Stimulated activated CD4-positive, alpha-beta T cell treated with anti-CD3 and anti-CD28 coated beads, Interleukin-15, amount 100 ng/mL, for 1 hour (primary cell): ENCODE data around the gene CNPY1.
"Not testable (repeated sequence)": the region's sequence is repeated elsewhere in the genome, so short reads cannot be mapped to it uniquely, and the experiment has no call there.

ENCODE experiments used
- DNase-seq, 2 donors: peaks; one replicate each; pipeline ENCODE4 v3.0.0-alpha.2; 2020; ENCODE audit warnings: low read depth in 1 of 2, low spot score in 1 of 2

The CNPY1 gene

DNA sequence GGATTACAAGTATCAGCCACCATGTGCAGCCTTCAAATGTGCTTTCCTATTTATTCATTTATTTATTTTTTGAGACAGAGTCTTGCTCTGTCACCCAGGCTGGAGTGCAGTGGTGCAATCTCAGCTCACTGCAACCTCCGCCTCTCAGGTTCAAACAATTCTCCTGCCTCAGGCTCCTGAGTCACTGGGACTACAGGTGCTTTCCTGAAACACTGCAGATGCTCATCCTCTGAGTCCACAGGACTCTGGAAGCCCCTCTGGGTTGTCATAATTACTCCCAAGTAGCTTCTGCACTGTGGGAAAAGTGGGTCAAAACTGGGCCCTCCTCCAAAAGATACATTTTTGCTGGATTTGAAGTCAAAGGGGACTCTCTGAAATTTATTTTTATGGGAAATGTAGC is at the start of gene CNPY1:
CNPY1 (minus strand) TSS at position 111 of the 400 bp plus-strand sequence. CDS start 630 bp downstream, outside the sequence.
- DNase-seq: not testable (repeated sequence)

DNA sequence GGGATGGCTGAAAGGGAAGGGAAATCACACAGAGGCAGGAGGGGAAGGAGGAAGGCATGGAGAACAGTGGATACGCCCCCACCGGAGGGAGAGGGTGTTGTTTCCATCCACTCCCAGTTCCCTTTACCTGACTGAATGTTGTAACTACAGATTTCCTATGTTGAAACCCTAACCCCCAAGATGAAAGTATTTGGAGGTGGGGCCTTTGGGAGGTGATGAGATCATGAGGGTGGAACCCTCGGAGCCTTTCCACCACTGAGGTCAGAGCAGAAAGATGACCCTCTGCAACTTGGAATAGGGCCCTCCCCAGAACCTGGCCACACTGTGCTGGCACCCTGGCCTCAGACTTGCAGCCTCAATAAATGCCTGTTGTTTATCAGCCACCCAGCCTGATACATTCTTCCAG is 48.6 kb upstream of the CNPY1 start:
- DNase-seq: no peak

DNA sequence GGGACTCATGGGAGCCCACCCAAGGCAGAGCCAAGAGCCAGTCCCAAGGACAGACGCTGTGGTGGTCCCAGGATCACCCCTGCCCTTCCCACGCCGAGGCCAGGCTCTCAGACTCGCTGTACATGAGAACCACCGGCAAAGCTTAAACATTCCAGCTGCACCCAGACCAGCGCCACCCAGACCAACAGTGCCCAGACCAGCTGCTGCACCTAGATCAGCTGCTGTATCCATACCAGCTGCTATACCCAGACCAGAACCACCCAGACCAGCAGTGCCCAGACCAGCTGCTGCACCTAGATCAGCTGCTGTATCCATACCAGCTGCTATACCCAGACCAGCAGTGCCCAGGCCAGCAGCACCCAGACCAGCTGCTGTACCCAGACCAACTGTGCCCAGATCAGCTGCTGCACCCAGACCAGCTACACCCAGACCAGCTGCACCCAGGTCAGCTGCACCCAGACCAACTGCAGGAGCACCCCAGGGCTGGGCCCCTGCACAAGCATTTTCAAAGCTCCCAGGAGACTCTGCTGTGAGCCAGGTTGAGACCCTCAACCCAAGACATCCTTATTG is 47.9 kb upstream of the CNPY1 start:
- DNase-seq: no peak

DNA sequence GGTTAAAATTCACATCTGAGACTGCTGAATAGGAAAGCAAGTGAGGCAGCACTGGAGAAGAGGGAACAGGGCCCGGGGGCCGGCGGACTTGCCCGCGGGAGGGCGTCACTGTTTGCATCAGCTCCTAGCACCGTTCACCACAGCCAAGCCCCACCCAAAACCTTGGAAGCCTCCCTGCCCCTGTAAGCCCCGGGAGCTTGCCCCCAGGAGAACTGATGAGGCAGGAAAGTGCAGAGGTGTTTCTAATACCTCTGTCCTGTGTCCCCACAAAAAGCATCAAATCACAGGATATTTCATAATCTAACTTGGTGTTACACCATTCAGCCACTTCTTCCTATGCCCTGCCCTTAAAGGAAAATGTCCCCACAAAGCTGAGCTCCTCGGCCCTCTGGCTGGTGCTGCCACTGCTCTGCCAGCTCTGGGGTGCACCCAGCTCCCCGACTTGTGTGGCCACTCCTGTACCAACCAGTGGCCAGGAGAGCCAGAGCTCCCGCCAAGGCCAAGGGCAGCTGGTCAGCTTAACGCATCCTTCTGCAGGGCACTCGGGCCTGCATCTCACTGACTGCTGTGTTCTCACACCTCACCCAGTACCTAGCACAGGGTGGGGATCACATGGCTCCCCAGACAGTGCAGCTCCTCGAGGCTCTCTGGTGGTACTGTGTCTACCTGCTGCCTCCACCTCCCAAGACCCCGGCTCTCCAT is 47.3 kb upstream of the CNPY1 start:
- DNase-seq: no peak

DNA sequence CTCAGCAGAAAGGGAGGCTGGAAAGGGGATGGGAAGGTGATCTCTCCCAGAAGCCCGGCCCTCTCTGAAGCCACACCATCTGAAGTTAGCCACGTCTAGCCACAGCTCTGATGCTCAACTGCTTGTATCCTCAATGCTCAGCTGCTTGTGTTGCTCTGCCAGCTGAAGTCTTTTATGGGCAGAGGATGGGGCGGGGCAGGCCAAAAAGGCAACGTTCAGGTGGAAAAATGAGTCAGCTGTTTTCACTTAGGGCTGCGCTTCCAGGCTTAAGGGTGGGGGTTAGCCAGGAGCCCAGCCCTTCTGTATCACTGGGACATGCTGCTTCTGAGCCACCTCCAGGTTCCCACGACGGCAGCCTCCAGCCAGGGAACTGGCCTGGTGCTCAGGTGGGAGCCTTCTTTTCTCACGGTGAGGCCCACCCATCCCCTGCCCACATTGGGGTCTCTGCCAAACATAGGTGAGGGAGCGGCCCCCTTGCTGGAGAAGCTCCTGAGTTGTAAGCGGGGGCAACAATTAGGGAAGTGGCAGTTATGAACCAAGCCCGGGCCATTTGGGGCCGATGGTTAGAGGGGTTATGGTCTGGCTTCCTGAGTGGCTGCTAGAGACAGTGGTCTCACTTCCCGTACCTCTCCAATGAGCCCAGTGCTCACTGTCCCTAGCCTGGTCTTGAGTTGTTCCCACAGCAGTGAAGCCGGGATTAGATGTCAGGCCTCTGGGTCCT is 44.9 kb upstream of the CNPY1 start:
- DNase-seq: no peak

DNA sequence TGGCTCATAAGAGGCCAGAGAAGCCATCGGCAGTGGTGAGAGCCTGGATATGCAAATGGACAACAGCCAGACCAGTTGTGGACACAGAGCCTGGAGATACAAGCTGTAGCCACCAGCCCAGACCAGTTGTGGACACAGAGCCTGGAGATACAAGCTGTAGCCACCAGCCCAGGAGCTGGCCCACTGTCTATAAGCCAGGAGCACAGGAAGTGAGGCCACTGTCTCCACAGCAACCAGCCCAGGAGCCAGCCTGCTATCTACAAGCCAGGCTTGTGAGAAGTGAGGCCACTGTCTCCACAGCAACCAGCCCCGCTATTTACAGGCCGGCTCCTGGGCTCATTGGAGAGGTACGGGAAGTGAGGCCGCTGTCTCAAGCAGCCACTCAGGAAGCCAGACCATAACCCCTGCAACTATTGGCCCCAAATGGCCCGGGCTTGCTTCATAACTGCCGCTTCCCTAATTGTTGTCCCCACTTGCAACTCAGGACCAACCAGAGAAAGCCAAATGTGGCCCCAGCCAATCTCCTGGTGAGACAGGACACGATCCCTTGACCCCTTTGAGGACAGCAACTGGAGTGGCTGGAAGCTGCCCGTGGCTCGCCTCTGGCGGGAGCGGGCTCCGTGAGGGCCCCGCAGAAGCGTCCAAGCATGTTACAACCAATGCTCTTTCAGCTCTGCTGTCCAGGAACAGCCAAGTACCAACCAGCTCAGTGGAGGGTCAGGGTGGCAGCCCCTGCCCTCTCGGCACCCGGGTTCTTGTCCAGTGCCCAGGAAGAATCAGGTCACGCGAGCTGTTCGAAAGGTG is 44.1 kb upstream of the CNPY1 start:
- DNase-seq: no peak

DNA sequence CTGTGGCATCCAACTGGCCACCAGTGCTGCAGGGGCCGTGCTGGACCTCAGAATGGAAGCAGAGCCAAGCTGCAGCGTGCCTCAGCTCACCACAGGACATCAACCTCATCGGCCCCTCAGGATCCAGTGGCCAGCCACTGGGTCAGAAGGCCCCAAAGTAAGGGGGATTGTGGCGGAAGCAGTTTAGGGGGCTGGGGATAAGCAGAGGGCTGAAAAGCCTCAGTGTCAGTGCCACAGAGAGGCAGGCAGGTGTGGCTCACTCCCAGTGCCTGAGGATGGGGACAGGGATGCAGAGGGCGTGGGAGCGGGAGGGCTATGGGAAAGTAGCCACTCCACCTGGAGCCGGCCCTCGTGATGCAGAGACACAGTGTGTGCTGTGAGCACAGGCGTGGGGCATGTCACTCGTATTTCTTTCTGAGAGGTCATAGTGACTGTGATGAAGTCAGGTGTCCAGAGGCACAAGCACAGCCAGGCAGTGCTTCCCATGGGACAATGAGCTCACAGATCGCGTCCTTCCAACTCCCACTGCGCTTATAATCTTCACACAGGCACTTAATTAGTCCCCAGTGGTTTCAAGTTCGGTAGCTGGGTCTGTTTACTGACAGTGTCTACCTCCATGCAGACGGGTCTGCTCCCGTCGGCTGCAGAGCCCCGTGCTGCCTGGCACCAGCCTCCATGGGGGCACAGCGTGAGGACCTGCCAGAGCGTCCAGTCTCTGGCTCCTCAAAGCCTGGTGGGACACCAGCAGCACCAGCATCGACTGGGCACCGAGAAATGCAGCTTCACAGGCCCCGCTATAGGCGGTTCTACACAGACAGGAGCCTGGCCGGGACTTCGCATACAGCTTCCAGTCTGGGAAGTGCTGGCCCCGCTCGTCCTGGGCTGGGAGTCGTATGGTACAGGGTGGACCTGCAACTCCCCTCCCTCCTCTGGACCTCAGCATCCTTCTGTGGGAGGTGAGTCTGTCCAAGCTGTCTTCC is 42.9 kb upstream of the CNPY1 start:
- DNase-seq: no peak

DNA sequence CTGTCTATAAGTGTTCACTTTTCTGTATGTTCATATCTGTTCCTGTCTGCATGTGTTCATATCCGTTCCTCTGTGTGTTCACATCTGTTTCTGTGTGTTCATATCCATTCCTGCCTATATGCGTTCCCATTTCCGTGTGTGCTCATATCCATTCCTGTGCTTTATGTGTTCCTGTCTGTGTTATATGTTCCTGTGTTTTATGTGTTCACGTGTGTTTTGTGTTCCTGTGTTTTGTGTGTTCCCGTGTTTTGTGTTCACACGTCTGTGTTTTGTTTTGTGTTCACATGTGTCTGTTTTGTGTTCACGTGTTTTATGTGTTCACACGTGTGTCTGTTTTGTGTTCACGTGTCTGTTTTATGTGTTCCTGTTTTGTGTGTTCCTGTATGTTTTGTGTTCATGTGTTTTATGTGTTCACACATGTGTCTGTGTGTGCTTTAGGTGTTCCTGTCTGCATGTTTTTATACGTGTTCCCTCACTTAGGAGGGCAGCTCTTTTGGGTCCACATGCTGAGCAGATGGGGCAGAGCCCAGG is 42.2 kb upstream of the CNPY1 start:
- no peak for DNase-seq

DNA sequence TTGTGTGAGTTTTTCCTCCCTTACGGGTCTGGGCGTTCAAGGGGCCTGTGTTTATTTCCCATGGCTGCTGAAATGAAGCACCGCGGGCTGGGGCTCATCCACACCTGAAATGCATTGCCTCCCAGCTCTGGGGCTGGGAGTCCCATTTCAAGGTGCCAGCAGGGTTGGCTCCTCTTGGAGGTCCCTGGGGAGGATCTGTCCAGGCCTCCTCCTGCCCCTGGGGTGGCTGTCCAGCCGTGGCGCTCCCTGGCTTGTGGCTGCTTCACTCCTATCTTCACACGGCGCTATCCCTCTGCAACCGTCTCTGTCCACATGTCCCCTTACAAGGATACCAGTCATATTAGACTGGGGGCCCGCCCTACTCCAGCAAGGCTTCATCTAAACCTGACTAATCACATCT is 41.1 kb upstream of the CNPY1 start:
- DNase-seq: no peak

DNA sequence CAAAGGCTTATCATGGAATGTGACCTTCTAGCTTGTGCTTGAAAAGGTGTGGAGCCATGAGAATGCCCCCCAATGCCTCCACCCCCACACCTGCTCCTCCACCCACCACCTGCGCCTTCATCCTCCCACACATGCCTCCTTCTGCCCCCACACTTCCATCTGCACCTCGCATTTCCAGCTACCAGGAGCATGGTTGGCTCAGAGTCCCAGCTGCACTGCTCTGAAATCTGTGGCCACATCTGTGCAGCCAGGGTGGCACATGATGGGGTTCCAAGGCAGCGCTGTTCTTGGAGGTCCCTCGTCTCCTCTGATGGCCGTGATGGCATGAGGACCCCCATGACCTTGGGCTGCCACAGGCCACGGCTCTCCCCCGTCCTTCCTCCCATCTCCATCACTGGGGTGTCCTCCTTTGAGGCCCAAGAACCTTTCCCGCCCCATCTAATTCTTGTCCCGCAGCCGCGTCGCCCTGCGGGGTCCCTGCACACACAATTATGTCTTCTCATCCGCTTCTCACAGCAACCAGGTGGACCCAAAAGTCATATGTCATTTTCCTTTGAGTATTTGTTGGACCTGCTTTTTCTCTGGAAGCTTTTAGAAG is 40.6 kb upstream of the CNPY1 start:
- DNase-seq: no peak

DNA sequence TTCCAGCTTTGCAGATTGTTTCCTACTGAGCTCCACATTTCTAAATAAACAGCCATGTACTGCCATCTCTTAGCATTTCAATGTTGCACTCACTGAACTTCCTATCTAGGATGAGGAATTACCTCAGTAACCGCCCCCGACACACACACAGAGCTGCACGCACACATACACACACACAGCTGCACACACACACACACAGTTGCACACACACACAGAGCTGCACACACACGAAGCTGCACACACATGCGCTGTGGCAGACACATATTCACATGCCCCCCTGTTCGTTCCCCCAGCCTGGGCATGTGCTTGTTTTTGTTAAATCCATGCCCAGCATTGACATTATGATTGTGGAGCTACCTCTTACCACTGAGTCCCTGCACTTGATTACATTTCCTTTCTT is 39.6 kb upstream of the CNPY1 start:
- no peak for DNase-seq

DNA sequence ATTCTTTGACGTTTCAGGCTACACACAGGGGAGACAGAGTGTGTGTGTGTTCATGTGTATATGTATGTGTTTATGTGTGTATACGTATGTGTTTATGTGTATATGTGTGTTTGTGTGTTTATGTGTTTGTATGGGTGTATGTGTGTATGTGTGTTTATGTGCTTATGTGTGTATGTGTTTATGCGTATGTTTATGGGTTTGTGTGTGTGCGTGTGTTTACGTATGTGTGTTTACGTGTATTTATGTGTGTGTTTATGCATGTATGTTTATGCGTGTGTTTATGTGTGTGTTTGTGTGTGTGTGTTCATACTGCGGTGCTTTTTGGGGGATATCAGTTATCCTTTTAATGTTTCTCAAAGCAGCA is 39.2 kb upstream of the CNPY1 start:
- DNase-seq: no peak

DNA sequence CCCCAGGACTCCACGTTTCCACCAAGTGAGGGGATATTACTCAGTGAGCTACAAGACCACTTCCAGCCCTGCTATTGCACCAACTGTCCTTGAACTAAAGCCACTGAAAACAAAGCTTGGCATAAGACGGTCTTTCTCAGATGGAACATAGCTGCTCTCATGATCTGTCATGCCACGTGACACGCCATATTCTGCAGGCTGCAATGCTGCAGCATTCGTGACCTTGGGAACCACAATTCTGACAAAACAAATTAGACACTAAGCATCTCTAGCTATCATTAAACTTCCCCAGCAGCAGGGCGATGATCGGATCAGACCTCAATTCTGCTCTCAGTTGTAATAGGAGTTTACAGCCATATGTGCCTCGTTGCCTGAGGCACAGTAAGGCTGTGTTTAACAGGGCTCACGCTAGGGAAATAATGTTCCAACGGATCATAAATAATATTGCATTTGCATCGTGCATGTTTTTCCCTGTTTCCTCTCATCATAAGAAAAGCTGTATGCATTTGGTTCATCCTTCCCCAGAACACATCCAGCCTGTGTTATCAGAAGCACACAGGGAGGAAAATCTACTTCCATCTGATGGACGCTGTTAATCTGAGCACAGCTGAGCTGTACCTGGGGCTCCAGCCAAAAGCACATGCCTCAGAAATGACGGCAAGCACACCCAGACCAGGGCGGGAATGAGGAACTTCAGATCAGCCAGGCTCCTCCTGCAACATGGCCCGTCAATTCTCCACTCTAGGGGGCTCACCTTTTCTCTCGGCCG is 38.6 kb upstream of the CNPY1 start:
- DNase-seq: no peak

DNA sequence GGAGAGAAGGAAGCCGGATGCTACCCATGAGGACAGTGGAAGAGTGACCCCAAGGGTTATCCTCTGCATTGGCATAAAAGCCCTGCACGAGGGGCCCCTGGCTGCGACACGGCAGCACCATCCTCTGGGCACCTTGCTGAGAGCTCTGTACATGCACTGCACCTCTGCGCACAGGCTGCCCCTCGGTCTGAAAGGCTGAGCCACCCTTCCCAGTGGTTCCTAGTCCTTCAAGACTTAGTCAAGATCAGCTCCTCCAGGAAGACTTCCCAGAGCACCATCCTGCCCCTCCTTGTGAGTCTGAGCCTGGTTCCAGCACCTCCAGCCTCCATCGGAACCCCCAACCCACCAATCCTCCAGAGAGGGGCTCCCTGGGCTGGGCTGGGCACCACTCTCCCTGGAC is 37.9 kb upstream of the CNPY1 start:
- no peak for DNase-seq

DNA sequence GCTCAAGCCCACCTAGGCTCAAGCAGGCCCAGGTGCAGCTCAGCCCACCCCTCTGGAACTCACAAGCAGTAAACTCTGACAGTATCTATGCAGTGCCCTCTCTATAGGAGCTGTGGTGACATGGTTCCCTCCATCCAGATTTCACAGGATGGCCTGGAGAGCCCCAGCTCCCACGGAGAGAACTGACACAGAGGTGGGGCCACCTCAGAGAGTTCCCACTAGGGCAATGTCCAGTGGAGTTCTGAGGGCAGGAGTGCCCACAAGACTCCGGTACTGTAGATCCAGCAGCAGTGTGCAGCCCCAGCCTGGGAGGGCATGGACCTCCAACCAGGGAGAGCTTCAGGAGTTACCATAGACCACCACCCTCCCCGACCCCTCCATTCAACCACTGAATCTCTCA is 37.3 kb upstream of the CNPY1 start:
- no peak for DNase-seq

DNA sequence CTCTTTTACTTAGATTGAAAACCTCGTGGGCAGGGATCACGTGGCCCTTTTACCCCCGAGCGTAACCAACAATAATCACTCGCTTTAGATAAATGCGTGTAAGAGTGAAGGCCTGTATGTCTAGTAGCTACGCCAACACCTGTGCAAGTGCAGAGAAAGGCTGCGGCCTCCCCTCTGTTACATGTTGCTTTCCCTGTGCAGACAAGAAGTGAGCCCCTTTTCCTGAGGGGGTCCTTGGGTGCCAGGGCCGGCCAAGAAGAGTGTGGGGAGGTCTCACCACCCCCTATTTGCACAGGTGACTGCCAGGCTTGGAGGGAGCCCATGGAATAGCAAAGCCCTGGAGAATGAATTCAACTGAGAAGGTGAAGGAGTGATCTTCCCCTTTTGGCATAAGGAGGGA is 35.6 kb upstream of the CNPY1 start:
- no peak for DNase-seq

DNA sequence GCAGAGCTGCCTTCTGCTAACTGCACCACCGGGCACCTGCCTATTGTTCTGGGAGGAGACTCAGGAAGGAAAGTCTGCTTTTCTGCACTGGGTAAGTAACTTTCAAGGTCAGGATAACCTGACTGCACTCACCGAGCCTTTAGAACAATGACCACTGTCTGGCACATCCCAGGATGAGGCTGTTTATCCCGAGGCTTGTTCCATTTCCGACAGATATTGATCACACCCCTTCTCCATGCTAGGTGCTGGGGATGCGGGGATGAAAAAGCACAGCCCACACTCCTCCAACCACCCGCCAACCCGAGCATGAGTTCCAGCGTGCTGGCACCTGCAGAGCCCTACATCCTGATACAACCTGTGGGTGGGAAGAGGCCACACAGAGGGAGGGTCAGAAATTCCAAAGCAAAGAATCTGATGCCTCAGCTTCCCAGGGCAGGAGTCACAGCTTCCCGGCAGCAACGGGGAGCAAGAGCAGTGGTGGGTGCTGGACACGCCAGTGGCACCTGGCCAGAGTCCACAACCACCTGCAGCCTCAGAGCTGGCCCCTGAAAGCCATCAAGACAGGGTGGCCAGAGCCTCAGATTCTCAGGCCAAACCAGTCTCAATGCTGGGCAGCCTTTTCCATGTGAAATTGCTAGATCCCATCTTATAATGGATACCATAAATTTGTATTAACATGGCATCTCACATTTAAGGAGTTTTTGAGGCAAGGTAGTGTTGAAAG is 34.9 kb upstream of the CNPY1 start:
- no peak for DNase-seq

DNA sequence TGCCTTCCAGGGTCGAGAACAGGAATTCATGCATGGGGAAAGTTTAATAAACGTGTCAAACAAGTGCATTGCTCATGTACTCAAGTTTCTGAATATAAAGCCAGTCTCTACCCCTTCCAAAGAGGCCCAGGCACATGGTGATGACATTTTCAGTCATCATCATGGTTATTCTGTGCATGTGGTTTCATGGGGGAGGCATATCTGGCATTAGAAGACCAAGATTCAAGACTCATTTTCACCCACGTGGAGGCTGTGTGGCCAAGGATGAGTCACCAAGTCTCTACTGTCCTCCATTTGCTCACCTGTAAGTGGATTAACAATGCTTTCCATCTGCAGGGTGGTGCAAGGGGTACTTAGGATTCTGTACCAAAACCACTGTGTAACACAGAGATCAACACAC is 34.0 kb upstream of the CNPY1 start:
- DNase-seq: no peak

DNA sequence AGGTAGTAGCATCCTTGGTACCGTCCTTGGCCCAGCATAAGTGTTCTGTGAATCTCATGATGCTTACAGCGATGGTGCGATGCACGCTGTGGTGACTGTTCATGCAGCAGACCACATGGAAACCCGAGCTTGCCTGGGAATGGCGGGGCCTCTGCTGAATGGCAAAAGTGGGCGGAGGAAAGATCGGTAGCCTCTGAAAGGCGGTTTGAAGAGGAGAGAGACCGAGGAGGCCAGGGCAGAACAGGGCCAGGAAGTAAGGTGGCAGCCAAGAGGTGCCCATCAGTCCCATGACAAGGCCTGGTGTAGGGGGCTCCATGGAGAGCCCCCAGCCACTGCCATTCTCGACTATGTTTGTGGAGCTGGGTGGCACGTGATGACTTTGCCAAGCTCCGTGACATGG is 33.2 kb upstream of the CNPY1 start:
- DNase-seq: no peak
